Mesendoderm (in vitro differentiated cells): ENCODE data around the gene CDH23.

ENCODE experiments used
- DNase-seq: peaks from one replicate; pipeline ENCODE4 v3.0.0; 2013
- H2AK5ac ChIP-seq: 2 replicates; pipeline ENCODE4 v1.6.1; 2013; ENCODE audit warnings: low read length, inconsistent platforms
- H2BK120ac ChIP-seq: 2 replicates; pipeline ENCODE4 v1.6.1; 2013; ENCODE audit warnings: low read depth, mild to moderate bottlenecking, low read length, moderate library complexity, mixed read lengths
- H2BK15ac ChIP-seq: replicated peaks from 2 replicates; pipeline ENCODE4 v1.6.1; 2013; ENCODE audit warnings: low read depth, mild to moderate bottlenecking, moderate library complexity
- H2BK5ac ChIP-seq: 2 replicates; pipeline ENCODE4 v1.6.1; 2013; ENCODE audit warnings: low read length, inconsistent platforms
- H3K18ac ChIP-seq: 2 replicates; pipeline ENCODE4 v1.6.1; 2013; ENCODE audit warnings: mild to moderate bottlenecking, low read length, mixed read lengths
- H3K23ac ChIP-seq: one replicate; pipeline ENCODE4 v1.6.1; 2013; ENCODE audit warnings: low read length
- H3K27ac ChIP-seq: 2 replicates; pipeline ENCODE4 v1.5.1; 2013; ENCODE audit warnings: low read depth, mild to moderate bottlenecking, inconsistent platforms, low read length, moderate library complexity
- H3K27me3 ChIP-seq: 2 replicates; pipeline ENCODE4 v1.6.1; 2013; ENCODE audit warnings: low read length, control low read depth, mild to moderate bottlenecking, inconsistent platforms; ENCODE audit not compliant: insufficient read depth, poor library complexity
- H3K36me3 ChIP-seq: 2 replicates; pipeline ENCODE4 v1.6.1; 2013; ENCODE audit warnings: low read length, inconsistent platforms; ENCODE audit not compliant: control insufficient read depth, insufficient read depth
- H3K4ac ChIP-seq: one replicate; pipeline ENCODE4 v1.6.1; 2013; ENCODE audit warnings: low read depth, mild to moderate bottlenecking, low read length, moderate library complexity
- H3K4me1 ChIP-seq: 2 replicates; pipeline ENCODE4 v1.6.1; 2013; ENCODE audit warnings: low read depth, low read length, inconsistent platforms; ENCODE audit not compliant: control insufficient read depth
- H3K4me2 ChIP-seq: 2 replicates; pipeline ENCODE4 v1.6.1; 2013; ENCODE audit warnings: low read length
- H3K4me3 ChIP-seq: 2 replicates; pipeline ENCODE4 v1.5.1; 2013; ENCODE audit warnings: mild to moderate bottlenecking, low read length
- H3K56ac ChIP-seq: one replicate; pipeline ENCODE4 v1.6.1; 2013; ENCODE audit warnings: low read length
- H3K79me1 ChIP-seq: 2 replicates; pipeline ENCODE4 v1.6.1; 2013; ENCODE audit warnings: low read length, inconsistent platforms
- H3K79me2 ChIP-seq: 2 replicates; pipeline ENCODE4 v1.6.1; 2013; ENCODE audit warnings: mild to moderate bottlenecking, low read length; ENCODE audit not compliant: control insufficient read depth, insufficient read depth
- H3K9ac ChIP-seq: 2 replicates; pipeline ENCODE4 v1.6.1; 2013; ENCODE audit warnings: low read length, inconsistent platforms
- H4K5ac ChIP-seq: one replicate; pipeline ENCODE4 v1.6.1; 2013; ENCODE audit warnings: low read length
- H4K8ac ChIP-seq: one replicate; pipeline ENCODE4 v1.6.1; 2013; ENCODE audit warnings: low read depth, mild to moderate bottlenecking, control low read depth, low read length, moderate library complexity
- WGBS: extraction: QIAGEN DNeasy Blood & Tissue Kit; methylation state at CpG from one replicate; pipeline ENCODE4 v1.1.7; 2013; ENCODE audit warnings: low lambda C conversion rate, missing lambda C conversion rate; ENCODE audit not compliant: insufficient coverage; ENCODE audit errors: extremely low coverage; 5-methylcytosine and 5-hydroxymethylcytosine counted together

Gene CDH23

DNA sequence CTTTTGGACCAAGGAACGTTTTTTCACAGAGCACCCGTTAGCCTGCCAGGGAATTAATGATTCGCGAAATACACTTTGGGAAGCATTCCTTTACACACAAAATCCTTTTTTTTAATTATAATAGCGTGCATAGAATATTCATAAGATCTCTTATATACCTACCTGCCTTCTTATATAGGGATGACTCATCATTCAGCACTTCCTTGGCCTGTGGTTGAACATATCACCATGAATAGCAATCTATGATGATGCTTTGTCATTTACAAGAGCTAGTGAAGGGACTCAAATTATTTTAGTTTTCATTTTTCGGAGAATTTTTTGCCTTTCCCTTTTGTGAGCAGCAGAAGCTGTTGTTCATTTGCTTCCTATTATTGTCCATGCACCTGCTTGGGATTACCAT is 97.0 kb downstream of the CDH23 start:
- Histone ChIP-seq H2BK15ac (no peak overlapping the region), H3K4me3 (no peak overlapping the region), H2BK5ac (no peak overlapping the region), H3K36me3 (no peaks in the 10 kb centered on the region), H3K9ac (no peak overlapping the region), H2AK5ac (no peak overlapping the region), H3K56ac (no peak overlapping the region), H4K5ac (no peak overlapping the region), H3K79me1 (no peaks in the 10 kb centered on the region), H3K27me3 (no peaks in the 10 kb centered on the region), H3K23ac (no peak overlapping the region), H3K4me2 (no peak overlapping the region), H3K4me1 (no peaks in the 10 kb centered on the region), H3K27ac (no peak overlapping the region), H3K18ac (no peak overlapping the region), H3K79me2 (no peaks in the 10 kb centered on the region), H4K8ac (no peak overlapping the region), H3K4ac (no peak overlapping the region), H2BK120ac (no peak overlapping the region)
- DNase-seq = no peak
- no CpG with 5 or more reads among the region's 6 CpGs for WGBS

DNA sequence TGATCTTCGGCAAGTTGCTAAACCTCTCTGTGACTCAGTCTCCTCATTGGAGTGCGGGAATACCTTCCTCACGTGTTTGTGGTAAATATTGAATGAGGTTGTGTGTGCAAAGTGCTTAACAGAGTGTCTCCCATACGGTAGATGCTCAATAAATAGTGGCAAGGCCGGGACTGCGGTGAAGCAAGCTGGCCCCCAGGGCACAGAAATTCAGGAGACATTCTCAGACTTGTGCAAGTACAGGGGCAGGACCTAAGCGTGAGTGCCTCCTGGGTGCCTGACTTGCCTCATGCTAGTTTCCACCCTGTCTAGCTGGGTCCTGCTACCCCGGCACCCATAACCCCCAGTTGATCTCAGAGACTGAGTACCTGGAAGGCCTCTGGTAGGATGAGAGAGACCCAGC is 97.8 kb downstream of the CDH23 start:
- Histone ChIP-seq H3K18ac (no peak overlapping the region), H3K27ac (no peak overlapping the region), H3K27me3 (no peaks in the 10 kb centered on the region), H2BK5ac (no peak overlapping the region), H4K5ac (no peak overlapping the region), H2AK5ac (no peak overlapping the region), H3K79me2 (no peaks in the 10 kb centered on the region), H4K8ac (no peak overlapping the region), H2BK15ac (no peak overlapping the region), H3K56ac (no peak overlapping the region), H3K9ac (no peak overlapping the region), H2BK120ac (no peak overlapping the region), H3K4me1 (no peaks in the 10 kb centered on the region), H3K79me1 (no peaks in the 10 kb centered on the region), H3K36me3 (no peaks in the 10 kb centered on the region), H3K4ac (no peak overlapping the region), H3K4me2 (no peak overlapping the region), H3K4me3 (no peak overlapping the region), H3K23ac (no peak overlapping the region)
- no peak for DNase-seq
- no CpG with 5 or more reads among the region's 8 CpGs for WGBS

DNA sequence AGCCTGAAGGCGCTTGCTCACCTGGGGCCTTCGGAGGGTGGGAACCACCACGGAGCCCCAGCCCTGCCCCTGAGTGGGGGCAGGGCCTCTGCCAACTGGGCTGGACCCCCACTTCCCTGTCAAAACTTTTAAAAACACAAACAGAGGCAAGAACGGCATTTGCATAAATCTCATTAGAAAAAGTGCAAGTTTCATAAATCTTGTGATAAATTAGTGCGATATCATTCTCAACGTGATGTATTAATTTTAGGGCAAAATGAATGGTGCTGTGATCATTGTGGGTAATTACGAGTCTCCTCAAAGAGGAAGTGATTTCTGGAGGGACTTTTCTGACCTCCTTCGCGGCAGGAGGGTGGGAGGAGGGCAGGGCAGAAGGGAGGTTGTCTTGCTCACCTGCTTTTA is 98.3 kb downstream of the CDH23 start:
- no peaks in the 10 kb centered on the region for H3K27me3 ChIP-seq
- no peak overlapping the region for H3K4me2 ChIP-seq
- no peak overlapping the region for H4K5ac ChIP-seq
- no peak overlapping the region for H4K8ac ChIP-seq
- no peaks in the 10 kb centered on the region for H3K4me1 ChIP-seq
- H3K79me1 ChIP-seq = no peaks in the 10 kb centered on the region
- WGBS = no CpG with 5 or more reads among the region's 9 CpGs
- H3K79me2 ChIP-seq = no peaks in the 10 kb centered on the region
- no peak for DNase-seq
- H3K27ac ChIP-seq = no peak overlapping the region
- H3K4me3 ChIP-seq = no peak overlapping the region
- H3K4ac ChIP-seq = no peak overlapping the region
- H2BK5ac ChIP-seq = no peak overlapping the region
- H3K23ac ChIP-seq = no peak overlapping the region
- no peak overlapping the region for H3K56ac ChIP-seq
- H3K18ac ChIP-seq = no peak overlapping the region
- no peak overlapping the region for H2BK15ac ChIP-seq
- H2AK5ac ChIP-seq = no peak overlapping the region
- no peak overlapping the region for H2BK120ac ChIP-seq
- no peak overlapping the region for H3K9ac ChIP-seq
- H3K36me3 ChIP-seq = no peaks in the 10 kb centered on the region

DNA sequence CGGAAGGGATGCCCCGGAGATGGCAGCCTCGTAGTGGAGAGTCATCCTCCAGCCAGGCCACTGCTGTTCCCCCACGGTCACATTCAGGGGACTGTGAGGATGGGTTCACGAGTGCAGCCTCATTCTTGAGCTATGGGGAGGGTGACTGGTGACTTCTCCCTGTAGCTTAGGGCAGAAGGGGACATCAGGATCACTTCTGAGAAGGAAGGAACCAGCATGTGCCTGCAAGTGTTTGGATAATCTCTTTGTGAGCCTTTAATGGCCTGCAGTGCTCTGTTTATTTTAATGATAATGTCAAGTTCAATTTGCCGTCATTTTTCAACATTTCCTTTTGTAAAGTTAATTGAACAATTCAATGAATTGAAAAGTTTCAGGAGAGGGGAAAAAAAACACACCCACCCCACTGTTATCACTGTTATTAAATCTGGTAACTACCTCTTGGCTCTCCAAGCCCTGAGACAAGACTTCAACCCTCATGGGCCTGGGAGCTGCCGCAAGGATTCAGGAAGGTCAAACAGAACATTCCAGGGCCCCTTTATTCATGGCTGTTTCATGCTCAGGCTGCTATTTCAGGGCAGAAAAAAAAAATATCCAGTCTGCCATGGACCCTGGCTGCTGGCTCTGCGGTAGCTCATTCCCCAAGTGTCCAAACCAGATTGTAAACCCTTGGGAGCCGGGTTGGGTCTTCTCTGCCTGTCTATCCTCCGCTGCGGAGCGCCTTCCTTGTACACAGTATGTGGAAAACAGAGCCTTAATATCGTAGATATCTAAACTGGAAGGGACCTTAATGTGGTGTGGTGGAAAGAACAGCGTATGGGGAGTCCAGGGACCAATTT is 100.4 kb downstream of the CDH23 start:
- Histone ChIP-seq H4K8ac (no peak overlapping the region), H3K4me1 (no peaks in the 10 kb centered on the region), H3K27ac (no peak overlapping the region), H3K18ac (no peak overlapping the region), H3K4me2 (no peak overlapping the region), H2BK15ac (no peak overlapping the region), H2AK5ac (no peak overlapping the region), H2BK5ac (no peak overlapping the region), H3K23ac (no peak overlapping the region), H3K4me3 (no peak overlapping the region), H4K5ac (no peak overlapping the region), H3K56ac (no peak overlapping the region), H3K9ac (no peak overlapping the region), H3K79me1 (no peaks in the 10 kb centered on the region), H3K27me3 (no peaks in the 10 kb centered on the region), H2BK120ac (no peak overlapping the region), H3K36me3 (no peaks in the 10 kb centered on the region), H3K79me2 (no peaks in the 10 kb centered on the region), H3K4ac (no peak overlapping the region)
- WGBS = no CpG with 5 or more reads among the region's 14 CpGs
- DNase-seq = no peak

DNA sequence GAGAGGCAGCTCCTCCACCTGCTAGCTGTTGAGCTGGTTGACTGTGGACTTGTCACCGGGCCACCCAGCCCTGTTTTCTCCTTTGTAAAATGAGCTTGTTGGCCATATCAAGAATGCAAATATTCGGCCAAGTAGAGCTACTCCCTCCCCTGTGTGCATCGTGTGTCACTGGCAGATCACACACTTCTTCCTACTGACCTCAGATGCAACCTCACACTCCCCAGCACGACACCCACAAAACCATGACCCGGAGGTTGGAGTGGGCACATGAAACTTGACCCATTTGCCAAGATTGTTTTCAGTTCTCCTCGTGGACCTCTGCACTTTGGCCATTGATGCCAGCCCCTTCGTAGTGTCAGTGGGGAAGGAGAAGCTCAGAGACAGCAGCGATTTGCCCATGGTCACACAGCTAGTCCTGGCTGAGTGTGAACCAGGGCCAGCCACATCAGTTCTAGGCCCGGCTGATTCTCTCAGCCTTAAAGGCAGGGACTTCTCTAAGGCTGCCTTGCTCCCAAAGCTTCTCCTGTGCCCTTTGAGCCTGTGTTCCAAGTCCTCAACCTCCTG is 101.1 kb downstream of the CDH23 start:
- H3K79me2 ChIP-seq = no peaks in the 10 kb centered on the region
- H3K9ac ChIP-seq = no peak overlapping the region
- no peaks in the 10 kb centered on the region for H3K27me3 ChIP-seq
- H2BK15ac ChIP-seq = no peak overlapping the region
- no peak overlapping the region for H3K4me2 ChIP-seq
- no CpG with 5 or more reads among the region's 9 CpGs for WGBS
- H4K8ac ChIP-seq = no peak overlapping the region
- no peak for DNase-seq
- no peak overlapping the region for H3K23ac ChIP-seq
- H3K18ac ChIP-seq = no peak overlapping the region
- no peaks in the 10 kb centered on the region for H3K79me1 ChIP-seq
- H2AK5ac ChIP-seq = no peak overlapping the region
- no peak overlapping the region for H3K56ac ChIP-seq
- no peak overlapping the region for H3K4ac ChIP-seq
- H3K4me3 ChIP-seq = no peak overlapping the region
- no peaks in the 10 kb centered on the region for H3K36me3 ChIP-seq
- H2BK120ac ChIP-seq = no peak overlapping the region
- no peak overlapping the region for H2BK5ac ChIP-seq
- H3K27ac ChIP-seq = no peak overlapping the region
- no peak overlapping the region for H4K5ac ChIP-seq
- H3K4me1 ChIP-seq = no peaks in the 10 kb centered on the region
